Brain microvascular endothelial cell (primary cell): ENCODE results near the gene LRRK1.
A peak's percentile ranks its signal among the peaks of the same experiment; 100 is the strongest.

ENCODE experiments used
- DNase-seq: peaks from one replicate; pipeline ENCODE4 v3.0.0-alpha.2; 2020
- H3K27ac ChIP-seq: fragments of 250-450 bp; sonication (Bioruptor Pico); 2 replicates; pipeline ENCODE4 v1.5.1; 2020; ENCODE audit warnings: mild to moderate bottlenecking, moderate library complexity
- H3K27me3 ChIP-seq: fragments of 250-450 bp; sonication (Bioruptor Pico); replicated peaks from 2 replicates; pipeline ENCODE4 v1.5.1; 2020; ENCODE audit warnings: mild to moderate bottlenecking
- H3K36me3 ChIP-seq: fragments of 250-450 bp; sonication (Bioruptor Pico); replicated peaks from 2 replicates; pipeline ENCODE4 v1.5.1; 2020; ENCODE audit warnings: mild to moderate bottlenecking
- H3K4me3 ChIP-seq: 2 replicates; pipeline ENCODE4 v1.5.1; 2011; ENCODE audit warnings: low read depth, mild to moderate bottlenecking, control low read depth, low read length, moderate library complexity
- CTCF ChIP-seq: IDR thresholded peaks from 2 replicates; pipeline ENCODE4 v1.5.1; 2011; ENCODE audit warnings: low read depth, mild to moderate bottlenecking, moderate library complexity, low read length, control low read depth, inconsistent platforms; ENCODE audit errors: missing control alignments
- in situ Hi-C: cut with HindIII; loops from 2 replicates; pipeline ENCODE4 v1.10.0; 2017; ENCODE audit warnings: low sequenced_read_pairs, low pct_ligation_motif_present

Gene LRRK1

GRCh38 chr15:101008158-101009139, 89.3 kb downstream of the LRRK1 start:
- TF ChIP-seq CTCF, result peak; percentile 100

GRCh38 chr15:101009176-101009575, 90.0 kb downstream of the LRRK1 start:
- no peak for DNase-seq
- Histone ChIP-seq H3K36me3 (no peaks in the 10 kb centered on the region), H3K27me3 (no peaks in the 10 kb centered on the region), H3K27ac (no peak overlapping the region), H3K4me3 (no peak overlapping the region)
- in situ Hi-C loops, result no loop called here
- no peak for TF ChIP-seq CTCF

More at GRCh38 chr15:101008158-101009139, 89.3 kb downstream of the LRRK1 start:
- Histone ChIP-seq H3K27ac (no peak overlapping the region), H3K27me3 (no peaks in the 10 kb centered on the region), H3K4me3 (peak overlapping the region; percentile 60), H3K36me3 (no peaks in the 10 kb centered on the region)
- DNase-seq, result peak; percentile 63
- in situ Hi-C loops, result no loop called here

GRCh38 chr15:101010781-101011180, 91.6 kb downstream of the LRRK1 start:
- no peak for TF ChIP-seq CTCF
- Histone ChIP-seq H3K36me3 (no peaks in the 10 kb centered on the region), H3K4me3 (no peak overlapping the region), H3K27ac (no peak overlapping the region), H3K27me3 (no peaks in the 10 kb centered on the region)
- in situ Hi-C loops, result no loop called here
- DNase-seq, result no peak

GRCh38 chr15:101012326-101013200, 93.4 kb downstream of the LRRK1 start:
- no peak overlapping the region for H3K27ac ChIP-seq
- H3K27me3 ChIP-seq, result no peaks in the 10 kb centered on the region
- in situ Hi-C loops, result no loop called here
- TF ChIP-seq CTCF, result no peak
- no peak overlapping the region for H3K4me3 ChIP-seq
- no peaks in the 10 kb centered on the region for H3K36me3 ChIP-seq
- DNase-seq, result no peak

- Histone ChIP-seq H3K27ac (no peak overlapping the region), H3K4me3 (no peak overlapping the region), H3K36me3 (no peaks in the 10 kb centered on the region), H3K27me3 (no peaks in the 10 kb centered on the region)
- no peak for DNase-seq
- in situ Hi-C loops, result no loop called here
- TF ChIP-seq CTCF, result no peak
Observed at GRCh38 chr15:101013201-101013550, 94.0 kb downstream of the LRRK1 start.
